Measurements from ENCODE around the gene SIRT2. TPM values are rescaled to one million over a fixed set of nuclear protein-coding genes. Genes with fewer than 3 reads are reported as not detected.

SIRT2 gene
- total RNA-seq, 1 donor from 2014 or later = 41.3 TPM

DNA sequence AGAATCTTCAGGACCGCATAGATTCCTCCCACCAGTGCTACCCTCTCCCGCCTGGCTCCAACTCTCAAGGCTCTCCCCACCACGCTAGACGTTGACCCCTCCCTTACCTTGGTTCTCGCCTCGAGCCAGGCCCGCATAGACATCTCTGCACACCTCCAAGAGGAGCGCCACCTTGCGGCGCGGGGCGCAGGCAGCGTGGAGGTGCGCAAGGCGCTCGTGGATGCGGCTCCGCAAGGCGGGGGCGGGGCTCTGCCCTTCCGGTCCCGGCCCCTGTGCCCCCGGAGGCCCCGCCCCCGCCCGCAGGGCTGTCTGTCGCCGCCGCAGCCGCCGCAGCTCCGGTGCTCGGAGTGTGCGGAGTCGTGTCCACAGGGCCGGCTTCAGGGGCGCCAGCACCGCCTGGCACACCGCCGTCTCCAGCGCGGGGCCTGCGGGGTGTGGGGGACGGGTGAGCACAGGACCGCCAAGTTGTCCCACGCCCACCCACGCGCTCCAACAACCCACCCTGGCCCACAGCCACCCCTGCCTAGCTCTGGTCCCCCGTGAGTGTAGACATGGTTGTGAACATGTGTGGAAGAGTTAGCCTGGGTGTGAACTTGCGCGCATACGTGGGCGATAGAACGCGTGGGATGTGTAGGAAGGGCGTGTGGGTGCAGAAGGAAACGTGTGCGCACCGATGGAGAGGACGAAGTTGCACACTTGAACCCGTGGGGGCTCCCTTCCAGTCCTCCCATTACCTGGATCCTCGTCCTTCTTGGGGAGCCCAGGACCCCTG is 29.4 kb downstream of the SIRT2 start:
- TF ChIP-seq, protein P1, sequence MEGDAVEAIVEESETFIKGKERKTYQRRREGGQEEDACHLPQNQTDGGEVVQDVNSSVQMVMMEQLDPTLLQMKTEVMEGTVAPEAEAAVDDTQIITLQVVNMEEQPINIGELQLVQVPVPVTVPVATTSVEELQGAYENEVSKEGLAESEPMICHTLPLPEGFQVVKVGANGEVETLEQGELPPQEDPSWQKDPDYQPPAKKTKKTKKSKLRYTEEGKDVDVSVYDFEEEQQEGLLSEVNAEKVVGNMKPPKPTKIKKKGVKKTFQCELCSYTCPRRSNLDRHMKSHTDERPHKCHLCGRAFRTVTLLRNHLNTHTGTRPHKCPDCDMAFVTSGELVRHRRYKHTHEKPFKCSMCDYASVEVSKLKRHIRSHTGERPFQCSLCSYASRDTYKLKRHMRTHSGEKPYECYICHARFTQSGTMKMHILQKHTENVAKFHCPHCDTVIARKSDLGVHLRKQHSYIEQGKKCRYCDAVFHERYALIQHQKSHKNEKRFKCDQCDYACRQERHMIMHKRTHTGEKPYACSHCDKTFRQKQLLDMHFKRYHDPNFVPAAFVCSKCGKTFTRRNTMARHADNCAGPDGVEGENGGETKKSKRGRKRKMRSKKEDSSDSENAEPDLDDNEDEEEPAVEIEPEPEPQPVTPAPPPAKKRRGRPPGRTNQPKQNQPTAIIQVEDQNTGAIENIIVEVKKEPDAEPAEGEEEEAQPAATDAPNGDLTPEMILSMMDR (IDR thresholded peaks at IDR 0.05; ENCODE audit: insufficient read depth, low read length, severe bottlenecking) = peak; percentile 89
- Histone ChIP-seq H3K27me3 (ENCODE audit: control insufficient read depth, insufficient read depth, low read length) (no peaks in the 10 kb centered on the region), H3K36me3 (ENCODE audit: control insufficient read depth, insufficient read depth, low read length) (no peaks in the 10 kb centered on the region), H3K4me3 (ENCODE audit: low read depth, low read length) (peak overlapping the region; percentile 22)
- DNase-seq (ENCODE audit: low read depth) (peak; percentile 44), FAIRE-seq (no peak)

DNA sequence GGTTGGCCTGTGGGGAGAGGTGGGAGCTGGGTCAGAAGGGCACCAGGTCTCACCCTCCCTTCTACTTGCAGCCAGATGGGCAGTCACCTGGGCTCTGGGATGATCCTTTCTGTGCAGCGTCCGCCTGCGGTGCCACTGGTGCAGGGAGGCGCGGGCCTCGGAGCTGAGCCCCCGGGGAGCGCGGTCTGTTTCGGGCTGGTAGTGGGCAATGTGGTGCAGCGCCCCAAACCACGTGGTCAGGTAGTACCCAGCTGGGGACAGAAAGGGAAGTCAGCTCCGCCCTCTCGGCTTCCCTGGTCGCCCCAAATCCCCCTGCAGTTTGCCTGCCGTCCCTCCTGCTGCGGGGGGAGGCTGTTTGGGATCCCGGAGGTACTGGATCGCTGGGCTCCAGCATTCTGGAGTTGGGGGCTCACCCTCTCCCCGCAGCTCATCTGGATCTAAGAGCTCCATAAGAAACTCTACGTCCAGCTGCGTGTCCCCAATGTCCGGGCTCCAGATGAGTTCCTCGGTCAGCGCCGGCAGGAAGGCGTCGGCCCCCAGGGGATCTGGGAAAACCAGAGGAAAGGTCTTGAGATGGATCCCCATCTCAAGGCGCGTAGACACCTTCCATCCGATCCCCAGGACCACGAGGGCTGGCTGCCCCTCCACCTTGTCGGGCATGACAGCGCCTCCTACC is 30.1 kb downstream of the SIRT2 start:
- DNase-seq (ENCODE audit: low read depth) (no peak), FAIRE-seq (no peak)
- TF ChIP-seq, protein P1 (IDR thresholded peaks at IDR 0.05; ENCODE audit: insufficient read depth, low read length, severe bottlenecking) = no peak
- H3K36me3 ChIP-seq (ENCODE audit: control insufficient read depth, insufficient read depth, low read length) = no peaks in the 10 kb centered on the region
- H3K27me3 ChIP-seq (ENCODE audit: control insufficient read depth, insufficient read depth, low read length) = no peaks in the 10 kb centered on the region
- H3K4me3 ChIP-seq (ENCODE audit: low read depth, low read length) = peak overlapping the region; percentile 22

DNA sequence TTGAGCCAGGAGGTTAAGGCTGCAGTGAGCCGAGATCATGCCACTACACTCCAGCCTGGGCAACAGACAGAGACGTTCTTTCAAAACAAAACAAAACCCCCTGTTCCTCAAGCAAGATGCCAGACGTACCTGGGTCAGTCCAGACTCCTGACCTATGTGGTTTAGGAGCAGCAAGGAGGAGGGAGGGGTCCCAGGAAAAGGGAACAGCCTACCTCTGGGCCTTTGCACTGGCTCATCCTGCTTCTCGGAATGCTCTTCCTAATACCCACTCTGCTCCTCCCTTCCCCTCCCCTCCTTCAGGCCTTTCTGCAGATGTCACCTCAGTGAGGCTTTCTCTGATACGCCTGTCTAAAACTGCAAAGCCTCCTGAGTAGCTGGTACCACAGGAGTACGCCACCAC is 30.9 kb downstream of the SIRT2 start:
- TF ChIP-seq, protein P1 (IDR thresholded peaks at IDR 0.05; ENCODE audit: insufficient read depth, low read length, severe bottlenecking) = no peak
- DNase-seq (ENCODE audit: low read depth) (no peak), FAIRE-seq (no peak)
- no peak overlapping the region for H3K4me3 ChIP-seq (ENCODE audit: low read depth, low read length)
- no peaks in the 10 kb centered on the region for H3K36me3 ChIP-seq (ENCODE audit: control insufficient read depth, insufficient read depth, low read length)
- H3K27me3 ChIP-seq (ENCODE audit: control insufficient read depth, insufficient read depth, low read length) = no peaks in the 10 kb centered on the region

DNA sequence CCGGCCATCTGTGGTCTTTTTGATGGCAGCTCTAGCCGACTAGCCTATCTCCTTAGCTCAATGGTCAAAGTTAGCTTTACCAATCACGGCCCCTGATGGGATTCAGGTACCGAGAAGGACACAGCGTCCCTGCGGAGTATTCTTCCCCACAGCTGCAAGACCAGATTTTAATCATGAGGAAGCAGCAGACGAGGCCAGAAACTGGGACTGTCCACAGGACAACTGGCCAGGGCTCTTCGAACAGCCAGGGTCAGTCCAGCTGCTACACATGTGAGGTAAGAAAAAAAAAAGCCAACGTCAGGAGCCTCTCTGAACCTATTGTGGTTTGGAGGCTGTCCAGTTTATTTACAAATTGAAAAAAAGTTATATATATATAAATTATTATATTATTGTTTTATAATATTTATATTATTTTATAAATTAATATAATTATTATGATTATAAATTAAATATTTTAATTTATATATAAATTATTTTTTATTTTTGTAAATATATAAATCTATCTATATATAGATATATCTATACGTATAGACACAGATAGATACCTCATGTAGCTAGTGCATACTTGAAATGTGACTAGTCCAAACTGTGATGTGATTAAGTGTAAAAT is 32.1 kb downstream of the SIRT2 start:
- H3K4me3 ChIP-seq (ENCODE audit: low read depth, low read length) = no peak overlapping the region
- DNase-seq (ENCODE audit: low read depth) (no peak), FAIRE-seq (no peak)
- TF ChIP-seq, protein P1 (IDR thresholded peaks at IDR 0.05; ENCODE audit: insufficient read depth, low read length, severe bottlenecking) = no peak
- H3K27me3 ChIP-seq (ENCODE audit: control insufficient read depth, insufficient read depth, low read length) = no peaks in the 10 kb centered on the region
- no peaks in the 10 kb centered on the region for H3K36me3 ChIP-seq (ENCODE audit: control insufficient read depth, insufficient read depth, low read length)

DNA sequence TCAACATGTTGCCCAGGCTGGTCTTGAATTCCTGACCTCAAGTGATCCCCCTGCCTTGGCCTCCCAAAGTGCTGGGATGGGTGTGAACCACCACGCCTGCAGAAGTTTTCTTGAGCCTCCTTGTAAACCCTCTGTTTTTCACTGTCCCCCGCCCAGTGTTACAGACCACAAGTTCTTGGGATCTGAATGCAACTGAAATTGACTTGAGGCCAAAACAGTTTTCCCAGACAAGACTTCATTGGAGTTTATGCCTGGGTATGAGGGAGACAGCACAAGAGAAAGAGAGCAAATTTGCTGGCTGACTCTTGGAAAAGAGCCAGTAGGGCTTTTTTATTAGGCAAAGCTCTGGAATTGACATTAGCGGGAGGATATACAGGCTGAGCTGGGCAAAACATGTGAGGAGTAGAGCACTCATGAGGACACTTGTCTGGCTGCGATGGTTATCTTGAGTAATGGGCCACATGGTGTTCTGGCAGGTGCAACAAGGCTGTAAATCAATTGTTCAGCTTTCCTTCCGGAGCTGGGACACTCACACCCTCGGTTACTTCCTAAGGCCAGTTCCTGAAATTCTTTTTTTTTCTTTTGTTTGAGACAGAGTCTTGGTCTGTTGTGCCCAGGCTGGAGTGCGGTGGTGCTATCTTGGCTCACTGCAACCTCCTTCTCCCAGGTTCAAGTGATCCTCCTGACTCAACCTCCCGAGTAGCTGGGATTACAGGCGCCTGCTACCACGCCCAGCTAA is 36.9 kb downstream of the SIRT2 start:
- FAIRE-seq = no peak
- TF ChIP-seq, protein P1 (IDR thresholded peaks at IDR 0.05; ENCODE audit: insufficient read depth, low read length, severe bottlenecking) = no peak

More for the DNA sequence above, 36.9 kb downstream of the SIRT2 start:
- no peaks in the 10 kb centered on the region for H3K36me3 ChIP-seq (ENCODE audit: control insufficient read depth, insufficient read depth, low read length)
- no peak for DNase-seq (ENCODE audit: low read depth)
- no peak overlapping the region for H3K4me3 ChIP-seq (ENCODE audit: low read depth, low read length)
- H3K27me3 ChIP-seq (ENCODE audit: control insufficient read depth, insufficient read depth, low read length) = no peaks in the 10 kb centered on the region

All from bronchial epithelial cell (primary cell).